Measurements from ENCODE around the gene GPR87. TPM values are rescaled to one million over a fixed set of nuclear protein-coding genes. Genes with fewer than 3 reads are reported as not detected.

The GPR87 gene
- polyA plus RNA-seq, 3 donors: 0.15 TPM; not detected in 2

DNA sequence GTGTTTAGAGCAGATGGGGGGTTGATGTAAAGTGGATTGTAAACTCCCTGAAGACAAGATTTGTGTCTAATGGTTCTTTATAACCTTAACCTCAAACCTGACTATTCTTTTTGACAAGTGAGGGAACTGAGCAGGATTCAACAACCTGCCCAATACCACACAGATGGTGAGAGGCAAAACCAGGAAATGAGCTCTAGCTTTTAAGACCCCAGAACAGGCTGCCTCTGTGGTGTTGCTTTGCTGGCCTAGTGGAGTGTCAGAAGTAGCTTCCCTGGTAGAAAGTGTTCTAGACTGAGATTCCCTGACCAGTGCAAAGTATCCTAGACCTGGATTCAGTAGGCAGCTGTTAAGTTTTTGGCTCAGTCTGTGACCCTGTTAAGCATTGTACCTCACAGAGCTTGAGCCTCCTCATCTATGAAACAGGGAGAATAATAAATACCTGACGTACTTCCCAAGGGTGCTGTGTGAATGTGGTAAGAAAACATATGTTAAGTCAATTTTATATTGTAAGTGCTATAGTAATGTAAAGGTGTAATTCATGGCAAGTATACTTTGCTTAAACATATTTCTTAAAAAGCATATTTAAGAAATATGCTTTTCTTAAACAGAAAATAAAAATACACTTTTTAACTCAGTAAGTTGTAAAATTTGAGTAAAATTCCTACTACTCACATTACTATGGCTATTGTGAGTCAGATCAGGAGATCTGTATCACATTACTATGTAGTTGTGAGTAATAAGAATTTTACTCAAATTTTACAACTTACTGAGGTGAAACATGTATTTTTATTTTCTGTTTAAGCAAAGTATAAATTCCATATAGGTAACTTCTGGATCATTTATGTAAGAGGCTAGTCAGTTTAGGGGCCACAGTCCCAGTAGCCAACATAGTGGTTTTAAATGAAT is 8.8 kb downstream of the GPR87 start:
- no peaks in the 10 kb centered on the region for H4K20me1 ChIP-seq (ENCODE audit: insufficient read depth, low read length)
- Mint-ChIP-seq H3K9me3 (no peaks in the 10 kb centered on the region), H3K36me3 (no peaks in the 10 kb centered on the region), H3K27ac (no peak overlapping the region), H3K4me1 (peaks cover 6% of the 10 kb centered on the region), H3K4me3 (no peak overlapping the region), H3K27me3 (ENCODE audit: low read depth in 3 of 3) (no peaks in the 10 kb centered on the region)
- no peak overlapping the region for H3K9ac ChIP-seq (ENCODE audit: insufficient read depth, low read length, poor library complexity, severe bottlenecking)
- whole genome bisulfite sequencing (ENCODE audit: insufficient coverage): no CpG with 5 or more reads among the region's 1 CpG
- no peak overlapping the region for H3K4me3 ChIP-seq (replicated peaks in 1 of 3; ENCODE audit: low read depth in 2 of 3, low read length in 3 of 3)
- no peaks in the 10 kb centered on the region for H3K4me1 ChIP-seq (ENCODE audit: control insufficient read depth in 1 of 2, insufficient read depth in 2 of 2, low read length in 2 of 2)
- no peak overlapping the region for H2AFZ ChIP-seq (ENCODE audit: insufficient read depth, low read depth, low read length, poor library complexity, severe bottlenecking)
- no peaks in the 10 kb centered on the region for H3K79me2 ChIP-seq (ENCODE audit: insufficient read depth, low read length)
- no peaks in the 10 kb centered on the region for H3K9me3 ChIP-seq (replicated peaks in 1 of 2; ENCODE audit: control insufficient read depth in 1 of 2, insufficient read depth in 1 of 2, low read length in 2 of 2)
- H3K27me3 ChIP-seq (ENCODE audit: control insufficient read depth in 2 of 2, insufficient read depth in 2 of 2, low read length in 2 of 2): no peaks in the 10 kb centered on the region
- TF ChIP-seq, protein P1, sequence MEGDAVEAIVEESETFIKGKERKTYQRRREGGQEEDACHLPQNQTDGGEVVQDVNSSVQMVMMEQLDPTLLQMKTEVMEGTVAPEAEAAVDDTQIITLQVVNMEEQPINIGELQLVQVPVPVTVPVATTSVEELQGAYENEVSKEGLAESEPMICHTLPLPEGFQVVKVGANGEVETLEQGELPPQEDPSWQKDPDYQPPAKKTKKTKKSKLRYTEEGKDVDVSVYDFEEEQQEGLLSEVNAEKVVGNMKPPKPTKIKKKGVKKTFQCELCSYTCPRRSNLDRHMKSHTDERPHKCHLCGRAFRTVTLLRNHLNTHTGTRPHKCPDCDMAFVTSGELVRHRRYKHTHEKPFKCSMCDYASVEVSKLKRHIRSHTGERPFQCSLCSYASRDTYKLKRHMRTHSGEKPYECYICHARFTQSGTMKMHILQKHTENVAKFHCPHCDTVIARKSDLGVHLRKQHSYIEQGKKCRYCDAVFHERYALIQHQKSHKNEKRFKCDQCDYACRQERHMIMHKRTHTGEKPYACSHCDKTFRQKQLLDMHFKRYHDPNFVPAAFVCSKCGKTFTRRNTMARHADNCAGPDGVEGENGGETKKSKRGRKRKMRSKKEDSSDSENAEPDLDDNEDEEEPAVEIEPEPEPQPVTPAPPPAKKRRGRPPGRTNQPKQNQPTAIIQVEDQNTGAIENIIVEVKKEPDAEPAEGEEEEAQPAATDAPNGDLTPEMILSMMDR (IDR thresholded peaks at IDR 0.05): no peak
- no peak overlapping the region for H3K4me2 ChIP-seq (replicated peaks; ENCODE audit: extremely low read depth, low read length, poor library complexity, severe bottlenecking)
- intact Hi-C loops (cut with micrococcal nuclease): no loop called here
- no peak overlapping the region for H3K27ac ChIP-seq (ENCODE audit: low read depth in 1 of 2, low read length in 2 of 2)
- DNase-seq: no peak
- no peaks in the 10 kb centered on the region for H3K36me3 ChIP-seq (replicated peaks in 1 of 2; ENCODE audit: control insufficient read depth in 1 of 2, insufficient read depth in 2 of 2, low read length in 2 of 2)

DNA sequence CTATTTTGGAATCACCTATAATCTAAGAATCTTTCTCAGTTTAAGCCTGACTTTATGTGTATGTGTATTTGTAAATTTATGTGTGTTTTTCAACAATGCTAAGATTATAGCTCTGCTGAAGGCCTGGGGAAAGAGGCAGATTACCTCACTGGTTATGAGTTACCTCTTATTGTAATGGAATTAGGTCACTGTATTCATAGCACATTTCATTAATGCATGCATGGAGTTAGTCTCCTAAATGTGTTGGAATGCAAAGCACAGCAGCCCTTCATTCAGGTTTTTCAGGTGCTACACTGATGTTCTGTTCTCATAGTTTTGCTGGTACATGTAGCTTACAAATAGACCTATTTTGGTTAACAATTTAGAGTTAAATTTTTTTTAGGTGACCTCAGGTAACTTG is 9.5 kb downstream of the GPR87 start:
- H3K4me3 Mint-ChIP-seq: no peak overlapping the region
- TF ChIP-seq, protein P1 (IDR thresholded peaks at IDR 0.05): no peak
- H3K9me3 ChIP-seq (replicated peaks in 1 of 2; ENCODE audit: control insufficient read depth in 1 of 2, insufficient read depth in 1 of 2, low read length in 2 of 2): no peaks in the 10 kb centered on the region
- no peak overlapping the region for H3K27ac Mint-ChIP-seq
- no peaks in the 10 kb centered on the region for H3K36me3 ChIP-seq (replicated peaks in 1 of 2; ENCODE audit: control insufficient read depth in 1 of 2, insufficient read depth in 2 of 2, low read length in 2 of 2)
- H2AFZ ChIP-seq (ENCODE audit: insufficient read depth, low read depth, low read length, poor library complexity, severe bottlenecking): no peak overlapping the region
- no peaks in the 10 kb centered on the region for H3K27me3 Mint-ChIP-seq (ENCODE audit: low read depth in 3 of 3)
- H3K4me3 ChIP-seq (replicated peaks in 1 of 3; ENCODE audit: low read depth in 2 of 3, low read length in 3 of 3): no peak overlapping the region
- H3K9me3 Mint-ChIP-seq: no peaks in the 10 kb centered on the region
- no peak overlapping the region for H3K9ac ChIP-seq (ENCODE audit: insufficient read depth, low read length, poor library complexity, severe bottlenecking)
- H3K27ac ChIP-seq (ENCODE audit: low read depth in 1 of 2, low read length in 2 of 2): no peak overlapping the region
- H3K4me1 ChIP-seq (ENCODE audit: control insufficient read depth in 1 of 2, insufficient read depth in 2 of 2, low read length in 2 of 2): no peaks in the 10 kb centered on the region
- H3K36me3 Mint-ChIP-seq: no peaks in the 10 kb centered on the region
- no peak overlapping the region for H3K4me2 ChIP-seq (replicated peaks; ENCODE audit: extremely low read depth, low read length, poor library complexity, severe bottlenecking)
- no peaks in the 10 kb centered on the region for H3K79me2 ChIP-seq (ENCODE audit: insufficient read depth, low read length)
- H3K27me3 ChIP-seq (ENCODE audit: control insufficient read depth in 2 of 2, insufficient read depth in 2 of 2, low read length in 2 of 2): no peaks in the 10 kb centered on the region
- no peak for DNase-seq
- no peaks in the 10 kb centered on the region for H4K20me1 ChIP-seq (ENCODE audit: insufficient read depth, low read length)
- peaks cover 6% of the 10 kb centered on the region for H3K4me1 Mint-ChIP-seq
- intact Hi-C loops (cut with micrococcal nuclease): no loop called here
